22Rv1 (cell line): ENCODE results near the gene GNL3.

Experiments used
- CTCF ChIP-seq: fragments of 450-650 bp; IDR thresholded peaks from 2 replicates; pipeline ENCODE4 v1.5.1; 2017; ENCODE audit warnings: mild to moderate bottlenecking
- ZFX ChIP-seq: fragments of 450-650 bp; IDR thresholded peaks from 2 replicates; pipeline ENCODE4 v1.6.1; 2017; ENCODE audit warnings: antibody characterized with exemption, borderline replicate concordance

DNA sequence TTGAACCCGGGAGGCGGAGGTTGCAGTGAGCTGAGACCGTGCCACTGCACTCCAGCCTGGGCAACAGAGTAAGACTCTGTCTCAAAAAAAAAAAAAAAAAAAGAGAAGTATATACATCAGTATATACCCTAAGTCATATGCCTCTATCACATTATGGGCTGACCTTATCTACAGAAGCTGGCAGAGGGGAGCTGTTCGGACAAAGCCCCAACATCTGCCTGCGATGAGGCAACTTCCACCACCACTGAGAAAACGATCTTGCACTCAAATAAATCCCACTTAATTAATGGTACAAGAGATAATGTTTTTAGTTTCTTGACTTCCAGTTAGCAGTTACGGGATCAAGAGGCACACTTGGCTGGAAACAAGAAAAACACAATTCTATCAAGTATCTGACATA is 17.5 kb downstream of the GNL3 start:
- TF ChIP-seq CTCF (no peak), ZFX (no peak)
